GM23338 (cell line): ENCODE results near the gene SNX7. TPM values are rescaled to one million over a fixed set of nuclear protein-coding genes. Genes with fewer than 3 reads are reported as not detected.

Source experiments
- ATAC-seq: fragments of 200-7000 bp; cut with Tn5 transposase; 3 replicates; pipeline ENCODE4 v1.9.1; 2020
- DNase-seq: peaks from one replicate; pipeline ENCODE4 v3.0.0-alpha.2; 2015; ENCODE audit warnings: low spot score
- H2AFZ ChIP-seq: fragments of 200-600 bp; sonication (generic); 2 replicates; pipeline ENCODE4 v1.8.0; 2016; ENCODE audit warnings: antibody characterized with exemption, mild to moderate bottlenecking, moderate library complexity
- H3F3A ChIP-seq: fragments of 200-600 bp; sonication (generic); replicated peaks from 2 replicates; pipeline ENCODE4 v1.8.0; 2017; ENCODE audit warnings: antibody characterized with exemption, mixed run types, low read depth
- H3K27ac ChIP-seq: fragments of 200-600 bp; sonication (generic); 2 replicates; pipeline ENCODE4 v1.6.1; 2016; ENCODE audit warnings: low read depth
- H3K27me3 ChIP-seq: fragments of 200-600 bp; sonication (generic); 2 replicates; pipeline ENCODE4 v1.8.0; 2016; ENCODE audit warnings: mild to moderate bottlenecking, mixed run types, moderate library complexity; ENCODE audit not compliant: insufficient read depth
- H3K36me3 ChIP-seq: fragments of 200-600 bp; sonication (generic); 2 replicates; pipeline ENCODE4 v1.8.0; 2016; ENCODE audit warnings: mild to moderate bottlenecking; ENCODE audit not compliant: insufficient read depth
- H3K4me1 ChIP-seq: fragments of 200-600 bp; sonication (generic); 2 replicates; pipeline ENCODE4 v1.8.0; 2016; ENCODE audit warnings: mild to moderate bottlenecking, moderate library complexity; ENCODE audit not compliant: insufficient read depth
- H3K4me2 ChIP-seq: fragments of 200-600 bp; sonication (generic); 2 replicates; pipeline ENCODE4 v1.7.1; 2017; ENCODE audit warnings: mixed run types
- H3K4me3 ChIP-seq: fragments of 200-600 bp; sonication (generic); 2 replicates; pipeline ENCODE4 v1.6.1; 2016; ENCODE audit warnings: mixed run types
- H3K79me2 ChIP-seq: fragments of 200-600 bp; sonication (generic); replicated peaks from 2 replicates; pipeline ENCODE4 v1.8.0; 2017; ENCODE audit warnings: mild to moderate bottlenecking; ENCODE audit not compliant: insufficient read depth
- H3K9me2 ChIP-seq: fragments of 200-600 bp; sonication (generic); 2 replicates; pipeline ENCODE4 v1.8.0; 2017; ENCODE audit not compliant: insufficient read depth
- H4K20me1 ChIP-seq: fragments of 200-600 bp; sonication (generic); replicated peaks from 2 replicates; pipeline ENCODE4 v1.8.0; 2017; ENCODE audit warnings: mild to moderate bottlenecking; ENCODE audit not compliant: insufficient read depth
- H3K27ac Mint-ChIP-seq: 2 replicates; pipeline ENCODE4 v1.8.0; 2020; ENCODE audit warnings: inconsistent platforms, mild to moderate bottlenecking, moderate library complexity, mixed read lengths
- H3K27me3 Mint-ChIP-seq: 3 replicates; pipeline ENCODE4 v1.8.0; 2022; ENCODE audit warnings: low read depth, mild to moderate bottlenecking, moderate library complexity, mixed read lengths, inconsistent platforms; ENCODE audit not compliant: insufficient read depth, poor library complexity
- H3K36me3 Mint-ChIP-seq: 3 replicates; pipeline ENCODE4 v1.8.0; 2021; ENCODE audit warnings: low read depth, mild to moderate bottlenecking, inconsistent platforms, moderate library complexity, mixed read lengths
- H3K4me1 Mint-ChIP-seq: 3 replicates; pipeline ENCODE4 v1.8.0; 2020; ENCODE audit warnings: mild to moderate bottlenecking, inconsistent platforms, mixed read lengths
- H3K4me3 Mint-ChIP-seq: 3 replicates; pipeline ENCODE4 v1.8.0; 2021; ENCODE audit warnings: moderate library complexity, mild to moderate bottlenecking, inconsistent platforms, mixed read lengths
- H3K9me3 Mint-ChIP-seq: 3 replicates; pipeline ENCODE4 v1.8.0; 2020; ENCODE audit warnings: moderate library complexity, mild to moderate bottlenecking, inconsistent platforms, mixed read lengths
- CREB1 ChIP-seq: fragments of 250-450 bp; sonication (Bioruptor Pico); IDR thresholded peaks from 2 replicates; pipeline ENCODE4 v1.5.0; 2020; ENCODE audit warnings: low read depth, mild to moderate bottlenecking, moderate library complexity
- CTCF ChIP-seq, 2 experiments: fragments of 200-600 bp in 1 of 2; sonication (generic) in 1 of 2; conservative IDR thresholded peaks; 2 replicates each; pipeline versions ENCODE4 v1.5.1 to v1.6.1; 2016 to 2017; ENCODE audit warnings: antibody characterized with exemption in 2 of 2, low read depth in 2 of 2, mild to moderate bottlenecking in 2 of 2, moderate library complexity in 1 of 2
- ETS1 ChIP-seq: IDR thresholded peaks from 2 replicates; pipeline ENCODE4 v1.6.1; 2016; ENCODE audit warnings: antibody characterized with exemption
- EZH2phosphoT487 ChIP-seq: fragments of 200-600 bp; sonication (generic); IDR thresholded peaks from one replicate; pipeline ENCODE4 v1.8.1; 2018; ENCODE audit warnings: antibody characterized with exemption; ENCODE audit not compliant: unreplicated experiment
- POLR2AphosphoS5 ChIP-seq: IDR thresholded peaks from 2 replicates; pipeline ENCODE4 v1.6.1; 2016; ENCODE audit warnings: antibody characterized with exemption, low read depth
- REST ChIP-seq: IDR thresholded peaks from one replicate; pipeline ENCODE4 v1.6.1; 2018; ENCODE audit warnings: antibody characterized with exemption; ENCODE audit not compliant: unreplicated experiment
- ZNF114 ChIP-seq: fragments of 250-450 bp; sonication (Bioruptor Pico); IDR thresholded peaks from 2 replicates; pipeline ENCODE4 v1.5.0; 2020; ENCODE audit warnings: mild to moderate bottlenecking, moderate library complexity
- ZNF462 ChIP-seq: fragments of 250-450 bp; sonication (Bioruptor Pico); IDR thresholded peaks from 2 replicates; pipeline ENCODE4 v1.5.0; 2020; ENCODE audit warnings: mild to moderate bottlenecking, moderate library complexity
- polyA plus RNA-seq: library from polyadenylated mRNA; unstranded; fragments of >200 nt; fragmentation: Nextera tagmentation; extraction: Ambion mirVana; gene quantifications from 2 replicates; pipeline ENCODE4 v1.2.1, GENCODE V29; 2016
- total RNA-seq: library from RNA; depleted of rRNA; stranded (reverse); fragments of >200 nt; shearing (Covaris generic); gene quantifications from 2 replicates; pipeline ENCODE4 v1.2.3, GENCODE V29; 2014

The SNX7 gene
- total and polyA plus RNA-seq, 2 experiments from 2014 or later: 20.4 to 23.0 TPM

- H3K4me2 ChIP-seq: no peak overlapping the region
- no peak overlapping the region for H2AFZ ChIP-seq
- Mint-ChIP-seq H3K9me3 (no peaks in the 10 kb centered on the region; the same call in 2 of the 3 replicates), H3K36me3 (no peaks in the 10 kb centered on the region; the same call in 2 of the 3 replicates), H3K4me1 (peaks cover 17% of the 10 kb centered on the region), H3K27ac (no peak overlapping the region), H3K27me3 (peaks cover 2% of the 10 kb centered on the region), H3K4me3 (no peak overlapping the region)
- H3K4me1 ChIP-seq: no peaks in the 10 kb centered on the region
- ATAC-seq (peak; percentile 45; the same call in 2 of the 3 replicates), DNase-seq (peak; percentile 32)
- H3K79me2 ChIP-seq: no peaks in the 10 kb centered on the region
- H3K27me3 ChIP-seq: no peaks in the 10 kb centered on the region
- H3K27ac ChIP-seq: no peak overlapping the region
- TF ChIP-seq POLR2AphosphoS5 (no peak), ETS1 (no peak), CTCF (conservative IDR thresholded peaks at IDR 0.05; ENCODE audit: low read depth in 2 of 2) (peak; percentile 29 to 55; a peak in 3 of 4 replicates), ZNF114 (no peak)
- H3K36me3 ChIP-seq: no peaks in the 10 kb centered on the region
- H3K4me3 ChIP-seq: no peak overlapping the region
- 0 out of 2 replicates have a peak, but pooled peaks cover 7% of the 10 kb centered on the region for H3K9me2 ChIP-seq
- H4K20me1 ChIP-seq: no peaks in the 10 kb centered on the region
- no peaks in the 10 kb centered on the region for H3F3A ChIP-seq
These were observed 130.6 kb downstream of the SNX7 start for GRCh38 chr1:98792123-98792522.

- Histone ChIP-seq H3K4me2 (no peak overlapping the region), H3F3A (no peaks in the 10 kb centered on the region), H3K79me2 (no peaks in the 10 kb centered on the region), H3K4me3 (no peak overlapping the region), H3K9me2 (no peaks in the 10 kb centered on the region; the same call in 1 of the 2 replicates), H3K27me3 (no peaks in the 10 kb centered on the region), H3K4me1 (no peaks in the 10 kb centered on the region), H3K36me3 (no peaks in the 10 kb centered on the region), H4K20me1 (no peaks in the 10 kb centered on the region), H3K27ac (no peak overlapping the region), H2AFZ (no peak overlapping the region)
- H3K9me3 Mint-ChIP-seq: no peaks in the 10 kb centered on the region
- H3K27ac Mint-ChIP-seq: no peak overlapping the region
- DNase-seq (no peak), ATAC-seq (no peak)
- no peak overlapping the region for H3K4me3 Mint-ChIP-seq
- H3K27me3 Mint-ChIP-seq: peaks cover 2% of the 10 kb centered on the region
- H3K36me3 Mint-ChIP-seq: no peaks in the 10 kb centered on the region
- H3K4me1 Mint-ChIP-seq: peaks cover 11% of the 10 kb centered on the region
- TF ChIP-seq EZH2phosphoT487 (no peak), ZNF114 (no peak), ZNF462 (no peak), REST (no peak), CREB1 (no peak), POLR2AphosphoS5 (no peak)
These were observed 131.6 kb downstream of the SNX7 start for GRCh38 chr1:98793136-98793535.
